H1 (cell line): Measurements from ENCODE around the gene SYNPR. TPM values are rescaled to one million over a fixed set of nuclear protein-coding genes. Genes with fewer than 3 reads are reported as not detected.

Experiments used
- HDAC2 ChIP-seq, 2 experiments: fragments of 300-600 bp in 1 of 2; sonication (generic) in 1 of 2; IDR thresholded peaks; 2 replicates each; pipeline ENCODE4 v1.6.1; 2011 to 2012; ENCODE audit warnings: low read depth in 2 of 2, low read length in 2 of 2, mild to moderate bottlenecking in 2 of 2, moderate library complexity in 2 of 2, borderline replicate concordance in 1 of 2, inconsistent platforms in 1 of 2
- JUND ChIP-seq: IDR thresholded peaks from 2 replicates; pipeline ENCODE4 v1.6.1; 2011; ENCODE audit warnings: mild to moderate bottlenecking, improper control_type of control experiment, low read length
- KDM5A ChIP-seq: fragments of 200-600 bp; IDR thresholded peaks from 2 replicates; pipeline ENCODE4 v1.7.1; 2012; ENCODE audit warnings: mild to moderate bottlenecking, low read length, inconsistent platforms, mixed read lengths
- MAX ChIP-seq: IDR thresholded peaks from 2 replicates; pipeline ENCODE4 v1.6.1; 2012; ENCODE audit warnings: inconsistent platforms
- NANOG ChIP-seq: IDR thresholded peaks from 2 replicates; pipeline ENCODE4 v1.6.1; 2011; ENCODE audit warnings: low read length, low read depth, mild to moderate bottlenecking, inconsistent platforms; ENCODE audit not compliant: insufficient read depth, poor library complexity, severe bottlenecking
- polyA plus RNA-seq, 7 experiments: library from polyadenylated mRNA; depleted of rRNA in 3 of 7; stranded (reverse) in 5 of 7; unstranded in 2 of 7; fragments of >200 nt in 5 of 7; fragments of 200-250 nt in 2 of 7; gene quantifications; 1 replicate in 5 of 7; 2 replicates in 1 of 7; 4 replicates in 1 of 7; pipeline versions ENCODE4 v1.2.1 to v1.2.3, GENCODE V29; 2011 to 2013; ENCODE audit warnings: missing spikeins in 2 of 7, mixed read lengths in 2 of 7
- total RNA-seq: library from RNA; stranded (reverse); fragmentation: NEBNext Ultra II Directional; extraction: Animal tissue kit (Norgen Biotek cat#: 25700); gene quantifications from 2 replicates; pipeline ENCODE4 v1.2.1, GENCODE V29; 2021

The SYNPR gene
- total and polyA plus RNA-seq, 2 of the 8 experiments (the other 6 are each of a cell fraction or from before 2014, with no cell fraction given) = 0.39 to 0.99 TPM

GRCh38 chr3:63343674-63344073, 65.6 kb downstream of the SYNPR start (continued):
- no peak for TF ChIP-seq HDAC2 (IDR thresholded peaks at IDR 0.05; ENCODE audit: borderline replicate concordance in 1 of 2, low read depth in 2 of 2, low read length in 2 of 2)
- TF ChIP-seq KDM5A = no peak
- peak; percentile 36 for TF ChIP-seq NANOG
- TF ChIP-seq MAX = no peak
- peak; percentile 63; the same call in 1 of the 2 replicates for TF ChIP-seq JUND
